PC-3 (cell line): ENCODE data around the gene FYN.

Source experiments
- CTCF ChIP-seq: fragments of 300-600 bp; sonication (generic); conservative IDR thresholded peaks from 2 replicates; pipeline ENCODE4 v1.5.1; 2017; ENCODE audit warnings: antibody characterized with exemption, low read depth, mild to moderate bottlenecking, low read length
- EZH2 ChIP-seq: fragments of 300-600 bp; sonication (generic); IDR thresholded peaks from one replicate; pipeline ENCODE4 v1.6.1; 2017; ENCODE audit warnings: antibody characterized with exemption, mild to moderate bottlenecking, low read length; ENCODE audit not compliant: unreplicated experiment

DNA sequence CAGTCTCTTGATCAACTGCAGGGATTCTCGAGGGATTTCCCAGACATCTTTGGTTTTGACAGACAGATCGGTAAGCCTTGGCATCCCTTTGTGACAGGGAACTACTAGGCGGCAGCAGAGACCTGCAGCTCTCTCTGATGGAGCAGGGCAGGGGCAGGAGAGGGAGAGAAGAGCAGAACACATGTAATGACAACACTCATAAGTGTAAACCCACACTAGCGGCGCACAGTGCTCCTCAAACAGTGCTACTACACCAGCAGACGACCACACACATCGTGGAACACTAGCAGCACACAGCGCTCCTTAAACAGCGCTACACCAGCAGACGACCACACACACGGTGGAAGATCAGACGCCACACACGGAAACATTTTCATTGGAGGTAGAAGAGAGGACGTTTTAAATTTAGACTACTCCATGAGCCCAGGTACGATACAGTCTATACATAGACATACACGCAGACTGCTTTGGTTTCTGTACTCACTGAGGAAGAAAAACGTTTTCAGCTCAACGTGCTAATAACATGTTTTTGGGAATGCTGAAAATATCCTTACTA, 173.0 kb downstream of the FYN start:
- TF ChIP-seq CTCF (no peak), EZH2 (no peak)
